Fibroblast of lung (primary cell): ENCODE data around the gene PHF14.

Experiments used
- EZH2 ChIP-seq: IDR thresholded peaks from 2 replicates; pipeline ENCODE4 v1.5.1; 2012; ENCODE audit warnings: low read length, control low read depth, mild to moderate bottlenecking; ENCODE audit errors: missing control alignments
- TF ChIP-seq, protein P1 (sequence below), 2 donors: IDR thresholded peaks in 1 of 2; conservative IDR thresholded peaks in 1 of 2; 1 replicate in 1 of 2; 2 replicates in 1 of 2; pipeline ENCODE4 v1.5.1; 2011 to 2012; ENCODE audit warnings: low read length in 2 of 2, control low read depth in 1 of 2, inconsistent platforms in 1 of 2, low read depth in 1 of 2, mild to moderate bottlenecking in 1 of 2

DNA sequence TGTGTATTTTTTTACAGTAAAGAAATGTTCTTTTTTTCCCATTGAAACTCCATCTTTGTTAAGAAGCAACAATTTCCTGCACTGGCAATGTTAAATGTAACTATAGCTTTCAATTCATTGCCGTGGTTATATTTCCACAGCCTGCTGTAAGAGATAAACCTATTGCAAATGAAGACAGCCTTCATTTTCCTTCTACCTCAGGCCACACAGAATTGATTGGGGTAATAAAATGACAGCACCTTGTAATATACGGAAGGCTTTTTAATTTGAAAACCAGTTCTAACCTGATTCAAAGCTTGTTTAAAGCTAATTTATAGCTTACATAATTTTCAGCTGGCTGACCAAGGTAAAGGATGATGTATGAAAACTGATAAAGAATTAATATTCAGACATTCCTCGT, 161.9 kb downstream of the PHF14 start:
- TF ChIP-seq, protein P1, sequence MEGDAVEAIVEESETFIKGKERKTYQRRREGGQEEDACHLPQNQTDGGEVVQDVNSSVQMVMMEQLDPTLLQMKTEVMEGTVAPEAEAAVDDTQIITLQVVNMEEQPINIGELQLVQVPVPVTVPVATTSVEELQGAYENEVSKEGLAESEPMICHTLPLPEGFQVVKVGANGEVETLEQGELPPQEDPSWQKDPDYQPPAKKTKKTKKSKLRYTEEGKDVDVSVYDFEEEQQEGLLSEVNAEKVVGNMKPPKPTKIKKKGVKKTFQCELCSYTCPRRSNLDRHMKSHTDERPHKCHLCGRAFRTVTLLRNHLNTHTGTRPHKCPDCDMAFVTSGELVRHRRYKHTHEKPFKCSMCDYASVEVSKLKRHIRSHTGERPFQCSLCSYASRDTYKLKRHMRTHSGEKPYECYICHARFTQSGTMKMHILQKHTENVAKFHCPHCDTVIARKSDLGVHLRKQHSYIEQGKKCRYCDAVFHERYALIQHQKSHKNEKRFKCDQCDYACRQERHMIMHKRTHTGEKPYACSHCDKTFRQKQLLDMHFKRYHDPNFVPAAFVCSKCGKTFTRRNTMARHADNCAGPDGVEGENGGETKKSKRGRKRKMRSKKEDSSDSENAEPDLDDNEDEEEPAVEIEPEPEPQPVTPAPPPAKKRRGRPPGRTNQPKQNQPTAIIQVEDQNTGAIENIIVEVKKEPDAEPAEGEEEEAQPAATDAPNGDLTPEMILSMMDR (conservative IDR thresholded peaks at IDR 0.05 in 1 of 2, IDR thresholded peaks at IDR 0.05 in 1 of 2; ENCODE audit: low read depth in 1 of 2, low read length in 2 of 2), result no peak
- TF ChIP-seq EZH2, result no peak
